Testis (tissue), 3 donors: Measurements from ENCODE around the gene SUMF2. TPM values are rescaled to one million over a fixed set of nuclear protein-coding genes. Genes with fewer than 3 reads are reported as not detected.
"Not testable (repeated sequence)": the region's sequence is repeated elsewhere in the genome, so short reads cannot be mapped to it uniquely, and the experiment has no call there.

Experiments used
- DNase-seq: peaks from one replicate; pipeline ENCODE4 v3.0.0-alpha.2; 2019
- H3K27ac ChIP-seq, 2 donors: fragments of 200-600 bp; sonication (generic); one replicate each; pipeline ENCODE4 v1.5.1; 2019
- H3K27me3 ChIP-seq: fragments of 200-600 bp; sonication (generic); one replicate; pipeline ENCODE4 v1.5.1; 2019
- H3K36me3 ChIP-seq: fragments of 200-600 bp; sonication (generic); one replicate; pipeline ENCODE4 v1.5.1; 2017; ENCODE audit warnings: low read depth; ENCODE audit errors: missing control alignments
- H3K4me1 ChIP-seq: fragments of 200-600 bp; sonication (generic); one replicate; pipeline ENCODE4 v1.5.1; 2019
- H3K4me3 ChIP-seq, 2 donors: fragments of 200-600 bp; sonication (generic); one replicate each; pipeline ENCODE4 v1.5.1; 2017 to 2019
- H3K9me3 ChIP-seq: fragments of 200-600 bp; sonication (generic); one replicate; pipeline ENCODE4 v1.5.1; 2017
- POLR2A ChIP-seq: fragments of 450-650 bp; IDR thresholded peaks from one replicate; pipeline ENCODE4 v1.6.1; 2017; ENCODE audit warnings: antibody characterized with exemption, mild to moderate bottlenecking, moderate library complexity
- WGBS, 2 donors: methylation state at CpG; one replicate each; pipeline ENCODE4 v1.1.5; 2018; 5-methylcytosine and 5-hydroxymethylcytosine counted together
- intact Hi-C: fragments of 100-400 bp; cut with DNase I; formaldehyde crosslinking; loops from one replicate; pipeline ENCODE4 v1.15.1; 2023; ENCODE audit warnings: low total_unique reads
- polyA plus RNA-seq: library from polyadenylated mRNA; stranded (reverse); fragments of 350-450 nt; fragmentation: Illumina TruSeq; extraction: RNeasy Lipid Tissue Mini Kit (QIAGEN cat#74804); gene quantifications from one replicate; pipeline ENCODE4 v1.2.3, GENCODE V29; 2014; ENCODE audit warnings: low read depth, low replicate concordance; ENCODE audit not compliant: insufficient read depth
- total RNA-seq, 2 donors: library from RNA; depleted of rRNA; stranded (reverse); fragments of >200 nt; gene quantifications; one replicate each; pipeline ENCODE4 v1.2.3, GENCODE V29; 2016
- TF ChIP-seq, protein P1 (sequence below), 3 experiments: fragments of 450-650 bp in 2 of 3; fragments of 200-600 bp in 1 of 3; sonication (generic) in 1 of 3; IDR thresholded peaks; one replicate each; pipeline ENCODE4 v1.5.1; 2016 to 2019; ENCODE audit warnings: antibody characterized with exemption in 3 of 3, mild to moderate bottlenecking in 2 of 3, moderate library complexity in 1 of 3

The SUMF2 gene
- total and polyA plus RNA-seq, 3 donors from 2014 or later, result 83.3 to 107 (median 84.8) TPM

DNA sequence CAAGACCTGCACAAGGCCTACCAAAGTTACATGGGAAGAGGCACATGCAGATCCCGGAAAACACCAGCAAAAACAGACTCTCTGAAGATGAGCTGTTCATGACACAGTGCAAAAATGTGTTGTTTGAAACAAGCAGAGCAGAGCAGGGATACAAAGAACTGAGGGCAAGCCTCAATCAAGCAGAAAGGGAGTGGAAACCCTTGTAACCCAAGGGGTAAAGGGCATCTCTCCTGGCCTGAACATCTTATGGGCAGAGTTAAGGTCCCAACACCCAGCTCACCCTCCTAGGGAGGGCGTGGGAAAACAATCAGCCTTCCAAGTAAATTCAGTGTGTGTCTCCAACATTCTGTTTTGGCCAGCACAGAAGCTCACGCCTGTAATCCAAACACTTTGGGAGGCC is 23.4 kb upstream of the SUMF2 start:
- H3K9me3 ChIP-seq, result no peaks in the 10 kb centered on the region
- intact Hi-C loops, result no loop called here
- WGBS, 2 donors, result 84 to 87% methylated on average over 3 of the region's 3 CpGs
- no peak overlapping the region for H3K27ac ChIP-seq
- H3K36me3 ChIP-seq, result no peaks in the 10 kb centered on the region
- H3K4me3 ChIP-seq, result no peak overlapping the region
- no peaks in the 10 kb centered on the region for H3K27me3 ChIP-seq
- TF ChIP-seq POLR2A, result no peak
- TF ChIP-seq, protein P1, sequence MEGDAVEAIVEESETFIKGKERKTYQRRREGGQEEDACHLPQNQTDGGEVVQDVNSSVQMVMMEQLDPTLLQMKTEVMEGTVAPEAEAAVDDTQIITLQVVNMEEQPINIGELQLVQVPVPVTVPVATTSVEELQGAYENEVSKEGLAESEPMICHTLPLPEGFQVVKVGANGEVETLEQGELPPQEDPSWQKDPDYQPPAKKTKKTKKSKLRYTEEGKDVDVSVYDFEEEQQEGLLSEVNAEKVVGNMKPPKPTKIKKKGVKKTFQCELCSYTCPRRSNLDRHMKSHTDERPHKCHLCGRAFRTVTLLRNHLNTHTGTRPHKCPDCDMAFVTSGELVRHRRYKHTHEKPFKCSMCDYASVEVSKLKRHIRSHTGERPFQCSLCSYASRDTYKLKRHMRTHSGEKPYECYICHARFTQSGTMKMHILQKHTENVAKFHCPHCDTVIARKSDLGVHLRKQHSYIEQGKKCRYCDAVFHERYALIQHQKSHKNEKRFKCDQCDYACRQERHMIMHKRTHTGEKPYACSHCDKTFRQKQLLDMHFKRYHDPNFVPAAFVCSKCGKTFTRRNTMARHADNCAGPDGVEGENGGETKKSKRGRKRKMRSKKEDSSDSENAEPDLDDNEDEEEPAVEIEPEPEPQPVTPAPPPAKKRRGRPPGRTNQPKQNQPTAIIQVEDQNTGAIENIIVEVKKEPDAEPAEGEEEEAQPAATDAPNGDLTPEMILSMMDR (IDR thresholded peaks at IDR 0.05), result no peak
- H3K4me1 ChIP-seq, result no peaks in the 10 kb centered on the region
- DNase-seq, result no peak

DNA sequence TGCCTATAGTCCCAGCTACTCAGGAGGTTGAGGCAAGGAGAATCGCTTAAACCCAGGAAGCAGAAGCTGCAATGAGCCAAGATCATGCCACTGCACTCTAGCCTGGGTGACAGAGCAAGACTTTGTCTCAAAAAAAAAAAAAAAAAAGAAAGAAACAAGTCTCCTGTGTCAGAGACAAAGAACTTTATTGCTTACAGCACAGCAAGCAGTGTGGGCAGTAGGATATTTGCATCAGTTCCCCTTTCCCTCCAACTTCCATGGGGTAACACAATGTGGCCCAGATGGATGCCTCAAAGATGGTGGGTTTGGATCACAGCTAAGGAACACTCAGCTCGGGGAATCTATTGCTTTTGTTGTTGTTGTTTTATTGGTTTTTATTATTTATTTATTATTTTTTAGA is 18.3 kb upstream of the SUMF2 start:
- not testable (repeated sequence) for DNase-seq

DNA sequence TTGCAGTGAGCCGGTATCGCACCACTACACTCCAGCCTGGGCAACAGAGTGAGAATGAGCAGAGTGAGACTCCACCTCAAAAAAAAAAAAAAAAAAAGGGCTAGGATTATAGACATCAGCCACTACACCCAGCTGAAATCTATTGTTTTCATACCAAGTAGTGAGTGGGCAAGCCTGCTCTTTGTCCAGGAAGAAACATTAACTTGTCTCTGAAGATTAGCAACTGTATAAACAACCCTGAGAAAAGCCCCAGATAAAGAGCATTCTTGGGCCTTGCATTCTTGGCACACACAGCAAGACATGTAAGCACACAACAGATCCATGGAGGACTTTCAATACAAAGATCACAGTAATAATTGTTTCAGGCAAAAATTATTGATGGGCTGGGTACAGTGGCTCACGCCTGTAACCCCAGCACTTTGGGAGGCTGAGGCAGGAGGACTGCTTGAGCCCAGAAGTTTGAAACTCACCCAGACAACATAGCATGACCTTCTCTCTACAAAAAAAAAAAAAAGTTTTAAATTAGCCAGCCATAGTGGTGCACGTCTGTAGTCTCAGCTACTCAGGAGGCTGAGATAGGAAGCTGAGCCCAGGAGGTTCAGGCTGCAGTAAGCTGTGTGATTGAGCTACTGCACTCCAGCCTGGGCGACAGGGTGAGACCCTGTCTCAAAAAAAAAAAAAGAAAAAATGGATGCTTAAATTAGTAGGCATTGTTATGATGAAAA is 17.2 kb upstream of the SUMF2 start:
- H3K27me3 ChIP-seq, result no peaks in the 10 kb centered on the region
- H3K4me3 ChIP-seq, result no peak overlapping the region
- H3K4me1 ChIP-seq, result peaks cover 35% of the 10 kb centered on the region
- no peak for TF ChIP-seq POLR2A
- TF ChIP-seq, protein P1 (IDR thresholded peaks at IDR 0.05), result no peak
- WGBS, 2 donors, result 24 to 34% methylated on average over 5 of the region's 5 CpGs
- no peaks in the 10 kb centered on the region for H3K9me3 ChIP-seq
- intact Hi-C loops, result no loop called here
- H3K27ac ChIP-seq, result peak overlapping the region; percentile 67 to 74
- H3K36me3 ChIP-seq, result no peaks in the 10 kb centered on the region
- peak; percentile 47 for DNase-seq

More for the DNA sequence above, 18.3 kb upstream of the SUMF2 start:
- 92 to 97% methylated on average over 2 of the region's 2 CpGs for WGBS, 2 donors
- H3K36me3 ChIP-seq, intact Hi-C loops, H3K27me3 ChIP-seq, H3K9me3 ChIP-seq, H3K4me3 ChIP-seq: not testable (repeated sequence)
- Histone ChIP-seq H3K4me1 (peaks cover 34% of the 10 kb centered on the region), H3K27ac (peak overlapping the region in 1 of 2 donors; percentile 67)

DNA sequence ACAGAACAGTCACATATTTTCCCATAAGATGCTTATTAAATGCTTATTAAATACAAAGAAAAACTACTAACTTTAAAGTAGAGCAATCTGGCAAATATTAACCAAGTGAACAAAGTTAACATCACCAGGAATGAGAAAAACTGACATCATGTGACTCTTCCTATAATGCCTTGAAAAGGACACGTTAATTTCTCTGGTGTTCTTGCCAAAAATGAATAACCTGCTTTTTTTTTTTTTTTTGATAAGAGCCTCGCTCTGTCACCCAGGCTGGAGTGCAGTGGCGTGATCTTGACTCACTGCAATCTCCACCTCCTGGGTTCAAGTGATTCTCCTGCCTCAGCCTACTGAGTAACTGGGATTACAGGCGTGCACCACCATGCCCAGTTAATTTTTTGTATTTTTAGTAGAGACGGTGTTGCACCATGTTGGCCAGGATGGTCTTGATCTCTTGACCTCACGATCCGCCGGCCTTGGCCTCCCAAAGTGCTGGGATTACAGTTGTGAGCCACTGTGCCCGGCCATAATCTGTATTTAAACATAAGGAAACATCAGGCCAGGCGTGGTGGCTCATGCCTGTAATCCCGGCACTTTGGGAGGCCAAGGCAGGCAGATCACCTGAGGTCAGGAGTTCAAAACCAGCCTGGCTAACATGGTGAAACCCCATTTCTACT is 16.5 kb upstream of the SUMF2 start:
- H3K36me3 ChIP-seq, DNase-seq, H3K27me3 ChIP-seq, intact Hi-C loops, H3K9me3 ChIP-seq, H3K4me3 ChIP-seq: not testable (repeated sequence)
- Histone ChIP-seq H3K4me1 (peaks cover 35% of the 10 kb centered on the region), H3K27ac (peak overlapping the region; percentile 18 to 74)
- 62 to 77% methylated on average over 11 of the region's 11 CpGs for whole genome bisulfite sequencing, 2 donors

DNA sequence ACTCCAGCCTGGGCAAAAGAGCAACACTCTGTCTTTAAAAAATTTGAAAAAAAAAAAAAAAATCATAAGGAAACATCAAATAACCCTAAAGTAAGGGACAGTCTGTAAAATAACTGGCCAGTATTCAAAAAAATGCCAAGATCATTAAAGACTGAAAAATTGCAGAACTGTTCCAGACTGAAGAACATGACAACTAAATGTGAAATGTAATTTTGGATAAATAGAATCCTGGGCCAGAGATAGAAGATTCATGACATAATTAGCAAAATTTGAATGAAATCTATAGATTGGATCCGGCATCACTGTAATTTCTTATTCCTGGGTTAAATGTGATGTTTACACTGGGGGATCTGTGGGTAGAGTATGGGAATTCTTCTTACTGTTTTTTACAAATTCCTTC is 15.8 kb upstream of the SUMF2 start:
- Histone ChIP-seq H3K4me3 (no peak overlapping the region), H3K4me1 (peaks cover 35% of the 10 kb centered on the region), H3K27me3 (no peaks in the 10 kb centered on the region), H3K27ac (peak overlapping the region in 1 of 2 donors; percentile 25), H3K9me3 (no peaks in the 10 kb centered on the region), H3K36me3 (no peaks in the 10 kb centered on the region)
- intact Hi-C loops, result no loop called here
- no peak for DNase-seq
- WGBS, 2 donors, result 83 to 96% methylated on average over 1 of the region's 1 CpG
- TF ChIP-seq POLR2A, result no peak
- TF ChIP-seq, protein P1 (IDR thresholded peaks at IDR 0.05), result no peak

DNA sequence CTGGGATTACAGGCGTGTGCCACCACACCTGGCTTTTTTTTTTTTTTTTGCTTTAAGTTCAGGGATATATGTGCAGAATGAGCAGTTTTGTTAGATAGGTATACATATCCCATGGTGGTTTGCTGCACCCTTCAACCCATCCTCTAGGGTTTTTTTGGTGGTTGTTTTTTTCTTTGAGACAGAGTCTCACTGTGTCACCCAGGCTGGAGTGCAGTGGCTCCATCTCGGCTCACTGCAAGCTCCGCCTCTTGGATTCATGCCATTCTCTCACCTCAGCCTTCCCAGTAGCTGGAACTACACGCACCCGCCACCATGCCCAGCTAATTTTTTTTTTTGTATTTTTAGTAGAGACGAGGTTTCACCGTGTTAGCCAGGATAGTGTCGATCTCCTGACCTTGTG is 15.3 kb upstream of the SUMF2 start:
- 43 to 67% methylated on average over 8 of the region's 8 CpGs for whole genome bisulfite sequencing, 2 donors
- DNase-seq, result not testable (repeated sequence)
- H3K4me1 ChIP-seq, result peaks cover 35% of the 10 kb centered on the region

More for the DNA sequence above, 15.3 kb upstream of the SUMF2 start:
- H3K36me3 ChIP-seq, intact Hi-C loops, H3K9me3 ChIP-seq, H3K27ac ChIP-seq, H3K4me3 ChIP-seq, H3K27me3 ChIP-seq: not testable (repeated sequence)
